Fibroblast of lung (primary cell): ENCODE data around the gene RNFT2.

ENCODE experiments used
- EZH2 ChIP-seq: IDR thresholded peaks from 2 replicates; pipeline ENCODE4 v1.5.1; 2012; ENCODE audit warnings: low read length, control low read depth, mild to moderate bottlenecking; ENCODE audit errors: missing control alignments
- TF ChIP-seq, protein P1 (sequence below), 2 donors: IDR thresholded peaks in 1 of 2; conservative IDR thresholded peaks in 1 of 2; 1 replicate in 1 of 2; 2 replicates in 1 of 2; pipeline ENCODE4 v1.5.1; 2011 to 2012; ENCODE audit warnings: low read length in 2 of 2, control low read depth in 1 of 2, inconsistent platforms in 1 of 2, low read depth in 1 of 2, mild to moderate bottlenecking in 1 of 2

DNA sequence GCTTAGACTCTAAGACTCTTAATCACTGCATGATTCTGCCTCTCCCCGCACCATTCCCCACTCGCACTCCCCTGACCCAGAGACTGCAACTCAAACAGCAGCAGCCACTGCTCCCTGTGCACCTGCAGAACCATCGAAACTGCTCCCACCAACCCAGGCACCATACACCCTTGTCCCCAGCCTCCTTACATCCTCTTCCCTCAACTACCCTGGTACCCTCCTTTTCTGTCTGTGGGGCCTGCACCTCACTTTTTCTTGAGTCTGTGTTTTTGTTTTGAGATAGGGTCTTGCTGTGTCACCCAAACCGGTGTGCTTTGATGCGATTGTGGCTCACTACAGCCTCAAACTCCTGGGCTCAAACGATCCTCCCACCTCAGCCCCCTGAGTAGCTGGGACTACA is 69.4 kb downstream of the RNFT2 start:
- TF ChIP-seq, protein P1, sequence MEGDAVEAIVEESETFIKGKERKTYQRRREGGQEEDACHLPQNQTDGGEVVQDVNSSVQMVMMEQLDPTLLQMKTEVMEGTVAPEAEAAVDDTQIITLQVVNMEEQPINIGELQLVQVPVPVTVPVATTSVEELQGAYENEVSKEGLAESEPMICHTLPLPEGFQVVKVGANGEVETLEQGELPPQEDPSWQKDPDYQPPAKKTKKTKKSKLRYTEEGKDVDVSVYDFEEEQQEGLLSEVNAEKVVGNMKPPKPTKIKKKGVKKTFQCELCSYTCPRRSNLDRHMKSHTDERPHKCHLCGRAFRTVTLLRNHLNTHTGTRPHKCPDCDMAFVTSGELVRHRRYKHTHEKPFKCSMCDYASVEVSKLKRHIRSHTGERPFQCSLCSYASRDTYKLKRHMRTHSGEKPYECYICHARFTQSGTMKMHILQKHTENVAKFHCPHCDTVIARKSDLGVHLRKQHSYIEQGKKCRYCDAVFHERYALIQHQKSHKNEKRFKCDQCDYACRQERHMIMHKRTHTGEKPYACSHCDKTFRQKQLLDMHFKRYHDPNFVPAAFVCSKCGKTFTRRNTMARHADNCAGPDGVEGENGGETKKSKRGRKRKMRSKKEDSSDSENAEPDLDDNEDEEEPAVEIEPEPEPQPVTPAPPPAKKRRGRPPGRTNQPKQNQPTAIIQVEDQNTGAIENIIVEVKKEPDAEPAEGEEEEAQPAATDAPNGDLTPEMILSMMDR (conservative IDR thresholded peaks at IDR 0.05 in 1 of 2, IDR thresholded peaks at IDR 0.05 in 1 of 2; ENCODE audit: low read depth in 1 of 2, low read length in 2 of 2), result no peak
- TF ChIP-seq EZH2, result no peak
